ENCODE results near the gene RCAN2. TPM values are rescaled to one million over a fixed set of nuclear protein-coding genes. Genes with fewer than 3 reads are reported as not detected.

RCAN2 gene
- total RNA-seq, 4 donors from 2014 or later, result 28.7 to 79.1 (median 36.3) TPM

- no peak overlapping the region for H3K27ac ChIP-seq (replicated peaks in 1 of 4)
- H3K4me1 ChIP-seq, result peaks cover 38 to 57% (median 43%) of the 10 kb centered on the region in 4 donors
- intact Hi-C loops (cut with DNase I), result no loop called here
- no peak for DNase-seq (ENCODE audit: extremely low spot score)
- no peaks in the 10 kb centered on the region for H3K9me3 ChIP-seq
- H3K36me3 ChIP-seq, result no peaks in the 10 kb centered on the region
- 70% methylated on average over 2 of the region's 2 CpGs for WGBS
- H3K27me3 ChIP-seq, result no peaks in the 10 kb centered on the region
- H3K4me3 ChIP-seq, result no peak overlapping the region
- TF ChIP-seq EP300 (IDR thresholded peaks at IDR 0.05), result no peak
Observed at GRCh38 chr6:46378882-46379416, 112.3 kb downstream of the RCAN2 start.

- TF ChIP-seq POLR2AphosphoS5 (IDR thresholded peaks at IDR 0.05) (no peak), CTCF (IDR thresholded peaks at IDR 0.05) (no peak), EP300 (IDR thresholded peaks at IDR 0.05) (no peak), POLR2A (IDR thresholded peaks at IDR 0.05; ENCODE audit: low read depth) (no peak)
- intact Hi-C loops (cut with DNase I), result no loop called here
- Histone ChIP-seq H3K9me3 (no peaks in the 10 kb centered on the region), H3K4me1 (peaks cover 38 to 55% (median 43%) of the 10 kb centered on the region in 4 donors), H3K27ac (replicated peaks in 1 of 4) (no peak overlapping the region), H3K36me3 (no peaks in the 10 kb centered on the region), H3K27me3 (no peaks in the 10 kb centered on the region), H3K4me3 (no peak overlapping the region)
- no peak for DNase-seq (ENCODE audit: extremely low spot score)
- 74% methylated on average over 2 of the region's 2 CpGs for WGBS
Observed at GRCh38 chr6:46378161-46378881, 112.9 kb downstream of the RCAN2 start.

DNA sequence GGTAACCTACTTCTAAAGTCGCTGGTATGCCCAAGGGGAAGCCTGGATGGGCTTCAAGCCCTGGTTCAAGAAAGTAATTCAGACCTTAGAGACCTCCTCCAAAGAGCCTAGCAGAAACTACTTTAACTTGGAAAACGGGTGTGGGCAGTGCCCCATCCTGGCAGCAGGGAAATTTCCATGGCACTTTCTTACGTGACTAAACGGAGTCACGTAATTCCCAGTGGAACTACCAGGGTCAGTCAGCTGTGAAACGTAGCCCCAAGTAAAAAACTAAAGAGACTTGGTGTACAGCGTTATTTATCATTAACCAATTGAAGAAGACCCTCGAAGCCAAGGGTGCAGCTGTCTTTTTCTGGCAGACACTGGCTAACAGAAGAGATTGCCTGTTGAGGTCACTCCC lies 114.0 kb downstream of the RCAN2 start:
- Histone ChIP-seq H3K4me3 (no peak overlapping the region), H3K36me3 (no peaks in the 10 kb centered on the region), H3K4me1 (peaks cover 38 to 45% (median 43%) of the 10 kb centered on the region in 4 donors), H3K9me3 (no peaks in the 10 kb centered on the region), H3K27me3 (no peaks in the 10 kb centered on the region), H3K27ac (replicated peaks in 1 of 4) (no peak overlapping the region)
- 91% methylated on average over 8 of the region's 8 CpGs for WGBS
- intact Hi-C loops (cut with DNase I), result no loop called here
- no peak for DNase-seq (ENCODE audit: extremely low spot score)
- TF ChIP-seq EP300 (IDR thresholded peaks at IDR 0.05), result no peak
- no peak for TF ChIP-seq CTCF (IDR thresholded peaks at IDR 0.05)
- no peak for TF ChIP-seq POLR2A (IDR thresholded peaks at IDR 0.05; ENCODE audit: low read depth)
- TF ChIP-seq POLR2AphosphoS5 (IDR thresholded peaks at IDR 0.05), result no peak

DNA sequence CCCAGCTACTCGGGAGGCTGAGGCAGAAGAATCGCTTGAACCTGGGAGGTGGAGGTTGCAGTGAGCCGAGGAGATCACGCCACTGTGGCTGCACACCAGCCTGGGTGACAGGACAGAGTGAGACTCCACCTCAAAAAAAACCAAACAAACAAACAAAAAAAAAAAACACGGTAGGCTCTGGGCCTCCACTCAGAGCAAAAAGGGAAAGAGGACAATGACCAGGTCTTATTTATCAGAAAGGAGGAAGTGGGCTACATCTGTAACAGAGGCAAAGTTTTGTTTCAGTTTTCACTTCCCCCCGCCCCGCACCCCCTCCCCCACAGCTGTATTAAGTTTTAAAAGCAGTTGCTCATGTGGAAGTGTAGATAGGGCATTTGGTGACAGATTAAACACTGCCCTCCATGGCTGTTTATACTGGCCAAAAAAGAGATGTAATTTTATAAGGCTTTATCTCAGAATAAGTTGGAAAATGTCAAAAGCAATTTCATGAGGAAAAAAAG lies 114.6 kb downstream of the RCAN2 start:
- H3K27me3 ChIP-seq, result no peaks in the 10 kb centered on the region
- H3K27ac ChIP-seq (replicated peaks in 1 of 4), result no peak overlapping the region
- no peak for TF ChIP-seq POLR2A (IDR thresholded peaks at IDR 0.05; ENCODE audit: low read depth)
- TF ChIP-seq CTCF (IDR thresholded peaks at IDR 0.05), result no peak
- TF ChIP-seq POLR2AphosphoS5 (IDR thresholded peaks at IDR 0.05), result no peak
- TF ChIP-seq EP300 (IDR thresholded peaks at IDR 0.05), result no peak
- H3K36me3 ChIP-seq, result no peaks in the 10 kb centered on the region
- DNase-seq (ENCODE audit: extremely low spot score), result no peak
- no peaks in the 10 kb centered on the region for H3K9me3 ChIP-seq
- H3K4me1 ChIP-seq, result peaks cover 35 to 43% (median 40%) of the 10 kb centered on the region in 4 donors
- no peak overlapping the region for H3K4me3 ChIP-seq
- intact Hi-C loops (cut with DNase I), result no loop called here
- 76% methylated on average over 7 of the region's 7 CpGs for WGBS

DNA sequence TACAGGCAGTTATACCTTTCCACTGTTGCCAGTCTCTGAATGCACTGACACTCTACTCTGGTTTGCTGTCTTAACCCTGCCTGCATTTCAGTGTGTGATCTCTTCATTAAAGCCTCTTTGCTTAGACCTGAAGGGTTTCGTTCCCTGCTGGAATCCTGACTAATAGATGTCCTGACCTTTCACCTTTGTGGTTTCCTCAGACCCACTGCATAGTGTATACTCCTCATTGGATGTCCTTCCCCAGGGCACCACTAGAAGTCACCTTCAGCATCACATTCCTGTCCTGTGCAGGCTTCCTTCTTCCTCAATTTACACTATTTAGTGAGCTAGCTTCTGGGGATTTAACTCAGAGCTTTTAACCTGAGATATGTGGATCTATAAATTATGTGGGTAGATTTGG lies 120.6 kb downstream of the RCAN2 start:
- Histone ChIP-seq H3K27ac (replicated peaks in 1 of 4) (no peak overlapping the region), H3K27me3 (no peaks in the 10 kb centered on the region), H3K36me3 (no peaks in the 10 kb centered on the region), H3K4me3 (no peak overlapping the region), H3K9me3 (no peaks in the 10 kb centered on the region), H3K4me1 (peaks cover 7 to 18% (median 9%) of the 10 kb centered on the region in 4 donors)
- TF ChIP-seq CTCF (IDR thresholded peaks at IDR 0.05) (no peak), POLR2A (IDR thresholded peaks at IDR 0.05; ENCODE audit: low read depth) (no peak)
- WGBS, result 85% methylated on average over 1 of the region's 1 CpG
- intact Hi-C loops (cut with DNase I), result no loop called here
- no peak for DNase-seq (ENCODE audit: extremely low spot score)

Measured in esophagus muscularis mucosa (tissue), 4 donors.